PC-9 (cell line): ENCODE results near the gene CDH1. TPM values are rescaled to one million over a fixed set of nuclear protein-coding genes. Genes with fewer than 3 reads are reported as not detected.

ENCODE experiments used
- BruUV-seq: library from RNA; stranded (reverse); fragments of 400-500 nt; replicated peaks from 2 replicates; lab custom pipeline; 2021; lab: Mats Ljungman, UMichigan
- CTCF ChIA-PET: fragments of 300-600 bp; sonication (Branson Sonifier 250); formaldehyde crosslinking; loops from one replicate; lab custom pipeline; 2022; ENCODE audit warnings: antibody characterized with exemption; lab: Charles Lee
- POLR2A ChIA-PET: fragments of 300-600 bp; sonication (Branson Sonifier 250); formaldehyde crosslinking; loops from one replicate; lab custom pipeline; 2022; ENCODE audit warnings: antibody characterized with exemption; ENCODE audit not compliant: unreplicated experiment; lab: Charles Lee
- DNase-seq, 2 experiments: peaks; one replicate each; pipeline versions ENCODE4 v3.0.0 to v3.0.0-alpha.2; 2015 to 2022; ENCODE audit warnings: mixed read lengths in 1 of 2
- H2AFZ ChIP-seq: fragments of 200-600 bp; sonication (generic); 2 replicates; pipeline ENCODE4 v1.8.1; 2017; ENCODE audit warnings: antibody characterized with exemption
- H3F3A ChIP-seq: fragments of 200-600 bp; sonication (generic); 2 replicates; pipeline ENCODE4 v1.8.1; 2017; ENCODE audit warnings: antibody characterized with exemption, mild to moderate bottlenecking, low read depth; ENCODE audit not compliant: insufficient read depth
- H3K27ac ChIP-seq: fragments of 200-600 bp; sonication (generic); 2 replicates; pipeline ENCODE4 v1.6.1; 2016; ENCODE audit warnings: mixed run types
- H3K27me3 ChIP-seq: fragments of 200-600 bp; sonication (generic); 2 replicates; pipeline ENCODE4 v1.6.1; 2016; ENCODE audit warnings: low read depth, mixed run types; ENCODE audit not compliant: insufficient read depth
- H3K36me3 ChIP-seq: fragments of 200-600 bp; sonication (generic); 2 replicates; pipeline ENCODE4 v1.6.1; 2016; ENCODE audit warnings: low read depth, mixed run types
- H3K4me1 ChIP-seq: fragments of 200-600 bp; sonication (generic); replicated peaks from 2 replicates; pipeline ENCODE4 v1.6.1; 2016; ENCODE audit warnings: mixed run types; ENCODE audit not compliant: insufficient read depth
- H3K4me2 ChIP-seq: fragments of 200-600 bp; sonication (generic); 2 replicates; pipeline ENCODE4 v1.6.1; 2017; ENCODE audit warnings: mixed run types
- H3K4me3 ChIP-seq: fragments of 200-600 bp; sonication (generic); 2 replicates; pipeline ENCODE4 v1.6.1; 2016; ENCODE audit warnings: mixed run types
- H3K79me2 ChIP-seq: fragments of 200-600 bp; sonication (generic); 2 replicates; pipeline ENCODE4 v1.6.1; 2017; ENCODE audit warnings: low read depth, mixed run types
- H3K9me2 ChIP-seq: fragments of 200-600 bp; sonication (generic); 2 replicates; pipeline ENCODE4 v1.8.1; 2017; ENCODE audit warnings: mild to moderate bottlenecking; ENCODE audit not compliant: insufficient read depth
- H3K9me3 ChIP-seq: fragments of 200-600 bp; sonication (generic); 2 replicates; pipeline ENCODE4 v1.8.1; 2016; ENCODE audit warnings: low read depth; ENCODE audit not compliant: insufficient read depth
- H4K20me1 ChIP-seq: fragments of 200-600 bp; sonication (generic); 2 replicates; pipeline ENCODE4 v1.8.1; 2017; ENCODE audit not compliant: insufficient read depth
- CTCF ChIP-seq: fragments of 200-600 bp; sonication (generic); conservative IDR thresholded peaks from 2 replicates; pipeline ENCODE4 v1.6.1; 2017; ENCODE audit warnings: mixed run types, antibody characterized with exemption, mild to moderate bottlenecking, moderate library complexity
- EZH2 ChIP-seq: fragments of 200-600 bp; sonication (generic); IDR thresholded peaks from 2 replicates; pipeline ENCODE4 v1.8.0; 2017; ENCODE audit warnings: antibody characterized with exemption, low read depth
- intact Hi-C: fragments of 100-400 bp; cut with micrococcal nuclease; formaldehyde crosslinking; loops from one replicate; pipeline ENCODE4 v1.10.0; 2022; ENCODE audit not compliant: unreplicated experiment
- total RNA-seq: library from RNA; stranded (reverse); gene quantifications from 2 replicates; pipeline ENCODE4 v1.2.3, GENCODE V29; 2021

CDH1 gene
- total RNA-seq, 1 experiment from 2014 or later, result 120 TPM

GRCh38 chr16:68850481-68850880 is 113.4 kb downstream of the CDH1 start:
- Histone ChIP-seq H3K9me2 (no peaks in the 10 kb centered on the region), H3K36me3 (no peaks in the 10 kb centered on the region), H3K79me2 (no peaks in the 10 kb centered on the region), H3K4me3 (no peak overlapping the region), H2AFZ (no peak overlapping the region), H3F3A (0 out of 2 replicates have a peak, but pooled peaks cover 3% of the 10 kb centered on the region), H3K27ac (no peak overlapping the region), H4K20me1 (no peaks in the 10 kb centered on the region), H3K4me1 (no peaks in the 10 kb centered on the region), H3K27me3 (no peaks in the 10 kb centered on the region), H3K9me3 (no peaks in the 10 kb centered on the region), H3K4me2 (no peak overlapping the region)
- TF ChIP-seq EZH2, result no peak
- TF ChIP-seq CTCF, result no peak
- ChIA-PET POLR2A (interaction anchor here (0.7 kb wide), 1 partner anchor 1126 kb away, joined by 9 read pairs; no protein-coding TSS in a partner anchor), CTCF (interaction anchor here (0.6 kb wide), 1 partner anchor 312 kb away, joined by 4 read pairs; no protein-coding TSS in a partner anchor)
- intact Hi-C loops, result no loop called here
- DNase-seq, result no peak
- no TSS peak for BruUV-seq

GRCh38 chr16:68851601-68852000 is 114.5 kb downstream of the CDH1 start:
- no peak for TF ChIP-seq CTCF
- no peak for TF ChIP-seq EZH2
- DNase-seq, result no peak
- Histone ChIP-seq H3F3A (0 out of 2 replicates have a peak, but pooled peaks cover 3% of the 10 kb centered on the region), H3K4me3 (no peak overlapping the region), H3K9me2 (no peaks in the 10 kb centered on the region), H3K9me3 (no peaks in the 10 kb centered on the region), H3K79me2 (no peaks in the 10 kb centered on the region), H2AFZ (no peak overlapping the region), H3K4me1 (no peaks in the 10 kb centered on the region), H4K20me1 (no peaks in the 10 kb centered on the region), H3K27me3 (no peaks in the 10 kb centered on the region), H3K4me2 (no peak overlapping the region), H3K27ac (no peak overlapping the region), H3K36me3 (no peaks in the 10 kb centered on the region)
- intact Hi-C loops, result no loop called here
- ChIA-PET CTCF (no interaction called here), POLR2A (interaction anchor here (0.7 kb wide), 1 partner anchor 1264 kb away, joined by 4 read pairs; no protein-coding TSS in a partner anchor)
- BruUV-seq, result no TSS peak

- Histone ChIP-seq H3F3A (no peaks in the 10 kb centered on the region), H2AFZ (no peak overlapping the region), H3K36me3 (no peaks in the 10 kb centered on the region), H3K27me3 (no peaks in the 10 kb centered on the region), H4K20me1 (no peaks in the 10 kb centered on the region), H3K9me3 (no peaks in the 10 kb centered on the region), H3K9me2 (no peaks in the 10 kb centered on the region), H3K4me2 (no peak overlapping the region), H3K79me2 (no peaks in the 10 kb centered on the region), H3K4me1 (no peaks in the 10 kb centered on the region), H3K4me3 (no peak overlapping the region), H3K27ac (no peak overlapping the region)
- ChIA-PET POLR2A (no interaction called here), CTCF (no interaction called here)
- BruUV-seq, result no TSS peak
- DNase-seq, result no peak
- intact Hi-C loops, result no loop called here
- TF ChIP-seq EZH2 (no peak), CTCF (no peak)
Observed at GRCh38 chr16:68857479-68857878, 120.4 kb downstream of the CDH1 start.
